GM19397 (cell line): ENCODE results near the gene GTF3C5.
"Not testable (repeated sequence)": the region's sequence is repeated elsewhere in the genome, so short reads cannot be mapped to it uniquely, and the experiment has no call there.

ENCODE experiments used
- ATAC-seq: cut with Tn5 transposase; IDR thresholded peaks from one replicate; pipeline ENCODE4 v1.9.1; 2021; ENCODE audit warnings: mild to moderate bottlenecking, moderate library complexity; ENCODE audit not compliant: unreplicated experiment

GTF3C5 gene

DNA sequence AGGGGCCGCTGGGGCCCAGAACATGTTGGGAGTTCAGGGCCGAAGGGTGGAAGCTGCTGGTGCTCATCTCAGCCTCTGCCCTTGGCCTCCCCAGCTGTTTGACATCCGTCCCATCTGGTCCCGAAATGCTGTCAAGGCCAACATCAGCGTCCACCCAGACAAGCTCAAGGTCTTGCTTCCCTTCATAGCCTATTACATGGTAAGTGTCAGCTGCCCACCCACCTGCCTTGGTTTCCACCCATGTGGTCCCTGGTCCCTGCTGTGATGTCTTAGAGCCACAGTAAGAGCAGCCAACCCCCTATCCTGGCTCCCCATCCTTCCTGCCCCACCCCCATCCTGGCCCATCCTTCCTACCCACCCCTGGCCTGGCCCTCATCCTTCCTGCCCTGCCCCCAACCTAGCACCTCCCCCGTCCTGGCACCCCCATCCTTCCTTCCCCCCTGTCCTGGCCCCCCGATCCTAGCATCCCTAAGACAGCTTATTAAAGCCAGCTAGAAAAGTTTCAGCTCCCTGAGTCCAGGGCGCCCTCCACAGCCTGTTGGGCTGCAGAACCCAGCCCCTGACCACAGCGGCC lies 21.3 kb downstream of the GTF3C5 start:
- ATAC-seq: no peak

DNA sequence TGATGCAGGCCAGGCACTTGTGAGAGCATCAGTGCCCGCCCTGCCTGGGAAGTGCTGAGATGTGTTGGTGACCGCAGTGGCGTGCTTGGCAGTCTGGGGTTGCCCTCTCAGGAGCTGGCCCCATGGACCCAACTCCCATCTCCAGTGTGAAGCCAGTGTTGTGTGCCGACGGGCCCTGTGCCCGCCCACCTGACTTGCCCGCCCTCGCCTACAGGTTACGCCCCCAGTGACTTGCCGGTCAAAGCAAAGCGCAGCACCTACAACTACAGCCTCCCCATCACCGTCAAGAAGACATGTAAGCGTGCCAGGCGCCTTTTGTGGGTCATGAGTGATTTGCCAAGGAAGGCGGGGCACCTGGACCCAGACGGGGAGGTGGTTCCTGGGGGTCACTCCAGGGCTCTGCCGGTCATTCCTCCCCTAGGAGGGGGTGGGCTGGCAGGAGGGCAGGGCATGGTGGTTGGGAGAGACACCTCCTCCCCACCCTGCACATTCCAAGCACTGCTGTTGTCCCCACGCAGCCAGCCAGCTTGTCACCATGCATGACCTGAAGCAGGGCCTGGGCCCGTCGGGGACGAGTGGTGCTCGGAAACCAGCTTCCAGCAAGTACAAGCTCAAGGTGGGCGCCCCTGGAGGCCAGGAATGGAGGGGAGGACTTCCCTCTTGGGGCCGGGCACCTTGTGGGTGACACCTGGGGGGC lies 23.5 kb downstream of the GTF3C5 start:
- no peak for ATAC-seq

DNA sequence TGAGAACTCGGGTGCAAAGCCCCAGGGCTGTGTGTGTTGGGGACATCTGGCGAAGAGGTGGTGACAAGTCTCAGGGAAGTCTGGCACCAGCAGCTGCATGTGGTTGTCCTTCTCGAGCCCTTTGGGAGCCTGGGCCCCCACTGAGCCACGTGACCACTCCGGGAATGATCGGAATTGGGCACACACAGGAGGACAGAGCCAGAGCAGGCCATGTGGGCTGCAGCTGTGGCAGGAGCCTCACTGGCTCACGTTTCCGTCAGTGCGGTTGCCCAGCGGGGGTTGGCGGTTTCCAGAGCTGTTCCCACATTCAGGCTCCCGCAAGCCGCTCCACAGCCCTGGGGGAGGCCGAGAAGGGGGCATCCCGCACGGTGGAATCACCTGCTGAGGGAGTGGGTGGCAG lies 24.2 kb downstream of the GTF3C5 start:
- no peak for ATAC-seq

DNA sequence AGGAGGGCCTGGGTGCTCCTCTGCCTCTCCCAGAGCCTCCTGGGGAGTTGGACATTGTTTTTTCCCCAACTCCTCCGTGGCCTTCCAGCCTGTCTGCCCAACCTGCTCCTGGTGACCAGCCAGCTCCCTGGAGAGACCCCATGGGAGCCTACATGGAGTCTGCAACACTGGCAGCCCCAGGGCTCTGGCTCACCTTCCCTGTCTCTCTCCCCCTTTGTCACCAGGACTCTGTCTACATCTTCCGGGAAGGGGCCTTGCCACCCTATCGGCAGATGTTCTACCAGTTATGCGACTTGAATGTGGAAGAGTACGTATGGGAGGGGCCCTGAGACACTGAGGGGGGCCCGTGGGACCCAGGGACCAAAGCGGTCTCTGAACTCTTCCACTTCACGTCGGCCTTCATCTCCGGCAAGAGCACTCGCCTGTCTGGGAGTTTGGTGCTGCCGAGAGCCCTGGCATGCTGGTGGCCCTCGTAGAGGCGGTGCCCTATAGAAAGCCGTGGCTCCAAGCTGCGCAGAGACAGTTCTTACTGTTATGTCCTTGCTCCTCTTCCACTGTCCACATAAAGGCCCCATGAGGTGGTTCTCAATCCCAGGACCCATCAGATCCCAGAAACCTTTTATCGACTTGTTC lies 25.1 kb downstream of the GTF3C5 start:
- ATAC-seq: no peak

DNA sequence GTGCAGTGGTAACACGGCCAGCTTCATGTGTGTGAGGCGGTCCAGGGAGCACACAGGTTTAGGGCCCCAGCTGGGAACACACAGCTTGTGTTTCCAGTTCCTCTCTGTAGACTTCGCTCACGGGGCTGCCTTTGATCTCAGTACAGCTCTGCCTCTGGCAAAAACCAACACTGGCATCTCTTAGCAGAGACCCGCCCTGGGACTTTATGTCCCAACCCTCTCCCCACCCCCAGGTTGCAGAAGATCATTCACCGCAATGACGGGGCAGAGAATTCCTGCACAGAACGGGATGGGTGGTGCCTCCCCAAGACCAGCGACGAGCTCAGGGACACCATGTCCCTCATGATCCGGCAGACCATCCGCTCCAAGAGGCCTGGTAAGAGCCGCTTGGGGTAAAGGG lies 25.7 kb downstream of the GTF3C5 start:
- ATAC-seq: no peak

DNA sequence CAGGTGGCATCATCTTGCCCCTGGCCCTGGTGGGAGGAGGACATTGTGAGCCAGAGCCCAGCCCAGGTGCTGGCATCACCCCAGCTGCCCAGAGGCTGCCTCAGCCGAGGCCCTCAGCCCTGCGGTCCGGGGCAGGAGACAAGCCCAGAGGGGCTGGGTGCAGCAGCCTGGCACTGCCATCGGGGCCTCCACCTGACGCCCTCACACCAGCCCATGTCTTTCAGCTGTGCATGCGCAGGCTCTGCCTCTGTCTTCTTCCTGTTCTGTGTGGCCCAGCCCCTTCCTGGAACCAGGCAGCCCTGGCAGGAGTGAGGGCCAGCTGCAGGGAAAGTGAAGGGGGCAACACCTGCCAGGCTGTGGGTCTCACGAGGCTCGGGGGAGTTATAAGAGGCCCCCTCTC lies 26.2 kb downstream of the GTF3C5 start:
- no peak for ATAC-seq

DNA sequence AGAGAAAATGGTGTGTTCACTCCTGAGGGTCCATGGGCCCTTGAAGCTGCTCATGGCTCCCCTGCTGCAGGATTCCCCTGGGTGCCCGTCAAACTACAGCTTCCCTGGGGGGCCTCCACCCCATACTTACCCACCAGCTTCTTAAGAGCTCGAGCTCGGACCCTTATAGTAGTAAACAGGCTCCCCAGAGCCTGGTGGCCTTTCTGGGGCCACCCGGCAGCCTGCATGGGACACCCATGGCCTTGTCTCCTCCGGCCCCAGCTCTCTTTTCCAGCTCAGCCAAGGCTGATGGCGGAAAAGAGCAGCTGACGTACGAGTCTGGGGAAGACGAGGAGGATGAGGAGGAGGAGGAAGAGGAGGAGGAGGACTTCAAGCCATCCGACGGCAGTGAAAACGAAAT lies 26.8 kb downstream of the GTF3C5 start:
- ATAC-seq: no peak

DNA sequence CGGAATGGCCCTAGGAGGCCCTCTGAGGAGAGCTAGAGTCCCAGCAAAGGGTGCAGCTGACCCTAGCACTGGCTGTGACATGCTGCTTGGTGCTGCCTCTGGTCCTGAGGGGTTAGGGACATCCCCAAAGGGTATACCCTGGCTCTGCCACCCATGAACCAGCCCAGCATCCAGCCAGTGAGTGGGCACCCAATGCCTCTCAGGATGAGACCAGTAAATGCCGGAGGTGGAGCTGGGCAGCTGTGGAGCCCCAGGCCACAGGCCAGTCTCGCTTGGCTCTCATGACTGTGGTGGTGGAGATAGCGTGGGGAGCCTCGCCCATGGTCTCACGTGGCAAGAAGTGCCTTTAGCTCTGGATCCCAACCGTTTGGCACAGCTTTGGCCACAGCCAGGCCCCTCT lies 27.3 kb downstream of the GTF3C5 start:
- no peak for ATAC-seq

DNA sequence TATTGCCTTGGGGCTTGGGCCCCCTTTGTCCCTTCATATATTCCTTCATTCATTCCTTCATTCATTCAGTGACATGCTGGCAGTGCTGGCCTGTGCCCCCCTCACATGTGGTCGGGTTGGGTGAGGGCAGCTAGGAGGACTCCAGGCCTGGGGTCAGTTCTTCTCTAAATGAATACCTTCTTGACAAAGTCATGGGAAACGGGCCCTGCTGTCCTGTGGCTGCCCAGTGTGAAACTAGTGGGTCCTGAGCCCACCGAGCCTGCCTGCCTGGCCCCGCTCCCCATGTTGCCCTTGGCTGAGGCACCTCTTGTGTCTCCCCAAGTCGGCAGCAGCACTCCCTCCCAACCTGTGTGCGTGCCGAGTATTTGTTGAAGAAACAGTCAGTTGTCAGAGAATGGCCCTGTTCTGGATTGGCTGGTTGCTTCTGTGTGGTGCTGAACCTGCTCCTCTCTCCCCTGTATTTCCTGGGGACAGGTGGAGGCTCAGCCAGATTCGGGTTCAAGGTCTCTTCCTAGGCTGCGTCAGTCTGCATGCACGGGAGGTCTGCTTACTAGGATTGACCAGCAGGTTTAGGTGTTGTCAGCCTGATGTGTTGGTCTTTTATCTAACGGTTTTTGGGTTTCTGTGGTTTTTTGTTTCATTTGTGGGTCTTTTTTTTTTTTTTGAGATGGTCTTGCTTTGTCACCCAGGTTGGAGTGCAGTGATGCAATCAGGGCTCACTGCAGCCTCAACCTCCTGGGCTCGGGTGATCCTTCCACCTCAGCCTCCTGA lies 27.9 kb downstream of the GTF3C5 start:
- no peak for ATAC-seq

DNA sequence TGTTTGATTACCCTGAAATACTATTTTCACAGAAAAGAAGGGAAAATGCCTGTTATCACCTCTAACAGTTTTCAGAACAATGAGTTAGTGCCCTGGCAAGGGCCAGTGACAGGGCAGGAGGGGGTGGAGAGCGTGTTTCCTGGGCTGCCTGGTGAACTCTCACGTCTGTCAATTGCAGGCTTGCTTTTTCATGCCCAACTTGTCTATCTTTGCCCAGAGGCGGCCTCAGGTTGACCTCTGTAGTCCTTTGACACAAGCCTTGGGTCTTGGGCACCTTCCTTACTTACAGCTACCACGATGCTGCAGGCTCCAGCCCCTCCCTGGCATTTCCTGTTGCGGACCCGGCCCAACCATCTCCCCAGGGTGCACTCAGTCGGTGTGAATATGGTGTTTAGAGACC lies 28.8 kb downstream of the GTF3C5 start:
- no peak for ATAC-seq

DNA sequence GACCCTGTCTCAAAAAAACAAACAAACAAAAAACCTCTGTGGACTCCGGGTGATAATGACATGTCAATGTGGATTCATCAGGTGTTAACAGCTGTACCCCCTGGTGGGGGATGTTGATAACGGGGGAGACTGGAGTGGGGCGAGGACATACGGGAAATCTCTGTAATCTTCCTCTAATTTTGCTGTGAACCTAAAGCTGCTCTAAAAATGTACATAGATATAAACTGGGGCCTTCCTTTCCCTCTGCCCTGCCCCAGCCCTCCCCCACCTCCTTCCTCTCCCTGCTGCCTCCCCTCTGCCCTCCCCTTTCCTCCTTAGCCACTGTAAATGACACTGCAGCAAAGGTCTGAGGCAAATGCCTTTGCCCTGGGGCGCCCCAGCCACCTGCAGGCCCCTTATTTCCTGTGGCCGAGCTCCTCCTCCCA lies 29.6 kb downstream of the GTF3C5 start:
- ATAC-seq: no peak

DNA sequence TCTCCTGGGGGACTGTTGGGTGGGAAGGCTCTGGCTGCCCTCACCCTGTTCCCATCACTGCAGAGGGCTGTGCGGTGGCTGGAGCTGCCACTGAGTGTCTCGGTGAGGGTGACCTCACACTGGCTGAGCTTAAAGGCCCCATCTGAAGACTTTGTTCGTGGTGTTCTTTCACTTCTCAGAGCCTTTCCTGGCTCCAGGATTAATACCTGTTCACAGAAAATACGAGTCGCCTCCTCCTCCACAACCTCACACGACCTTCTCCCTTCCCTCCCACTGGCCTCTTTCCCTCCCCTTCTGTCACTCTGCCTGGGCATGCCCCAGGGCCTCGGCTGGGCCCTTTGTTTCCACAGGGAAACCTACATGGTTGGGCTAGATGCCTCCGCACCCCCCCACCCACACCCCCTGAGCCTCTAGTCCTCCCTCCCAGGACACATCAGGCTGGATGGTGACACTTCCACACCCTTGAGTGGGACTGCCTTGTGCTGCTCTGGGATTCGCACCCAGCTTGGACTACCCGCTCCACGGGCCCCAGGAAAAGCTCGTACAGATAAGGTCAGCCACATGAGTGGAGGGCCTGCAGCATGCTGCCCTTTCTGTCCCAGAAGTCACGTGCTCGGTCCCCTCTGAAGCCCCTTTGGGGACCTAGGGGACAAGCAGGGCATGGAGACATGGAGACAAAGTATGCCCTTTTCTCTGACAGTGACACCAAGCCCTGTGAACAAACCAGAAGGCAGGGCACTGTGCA lies 30.4 kb downstream of the GTF3C5 start:
- ATAC-seq: not testable (repeated sequence)

DNA sequence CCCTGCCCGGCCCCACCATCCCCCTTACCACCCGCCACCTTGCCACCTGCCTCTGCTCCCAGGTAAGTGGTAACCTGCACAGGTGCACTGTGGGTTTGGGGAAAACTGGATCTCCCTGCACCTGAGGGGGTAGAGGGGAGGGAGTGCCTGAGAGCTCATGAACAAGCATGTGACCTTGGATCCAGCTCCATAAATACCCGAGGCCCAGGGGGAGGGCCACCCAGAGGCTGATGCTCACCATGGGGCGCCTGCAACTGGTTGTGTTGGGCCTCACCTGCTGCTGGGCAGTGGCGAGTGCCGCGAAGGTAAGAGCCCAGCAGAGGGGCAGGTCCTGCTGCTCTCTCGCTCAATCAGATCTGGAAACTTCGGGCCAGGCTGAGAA lies 31.0 kb downstream of the GTF3C5 start, which contains the start of gene CEL:
TSS of gene CEL (plus strand) at position 218 of the 382 bp plus-strand sequence. CDS start at position 240, 22 bp downstream.
- not testable (repeated sequence) for ATAC-seq

DNA sequence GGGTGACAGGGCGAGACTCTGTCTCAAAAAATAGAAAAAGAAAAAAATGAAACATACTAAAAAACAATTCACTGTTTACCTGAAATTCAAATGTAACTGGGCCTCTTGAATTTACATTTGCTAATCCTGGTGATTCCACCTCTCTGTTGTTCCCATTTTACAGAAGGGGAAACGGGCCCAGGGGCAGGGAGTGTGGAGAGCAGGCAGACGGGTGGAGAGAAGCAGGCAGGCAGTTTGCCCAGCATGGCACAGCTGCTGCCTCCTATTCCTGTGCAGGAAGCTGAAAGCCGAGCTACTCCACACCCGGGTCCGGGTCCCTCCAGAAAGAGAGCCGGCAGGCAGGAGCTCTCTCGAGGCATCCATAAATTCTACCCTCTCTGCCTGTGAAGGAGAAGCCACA lies 31.8 kb downstream of the GTF3C5 start:
- not testable (repeated sequence) for ATAC-seq

DNA sequence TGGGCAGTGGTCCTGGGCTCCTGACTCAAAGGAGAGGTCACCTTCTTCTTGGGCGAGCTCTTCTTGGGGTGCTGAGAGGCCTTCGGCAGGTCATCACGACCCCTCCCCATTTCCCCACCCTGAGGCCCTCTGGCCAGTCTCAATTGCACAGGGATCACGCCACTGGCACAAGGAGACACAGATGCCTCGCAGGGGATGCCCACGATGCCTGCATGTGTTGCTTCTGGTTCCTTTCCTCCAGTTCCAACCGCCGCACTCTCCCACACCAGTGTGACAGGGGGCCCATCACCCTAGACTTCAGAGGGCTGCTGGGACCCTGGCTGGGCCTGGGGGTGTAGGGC lies 32.3 kb downstream of the GTF3C5 start:
- no peak for ATAC-seq

DNA sequence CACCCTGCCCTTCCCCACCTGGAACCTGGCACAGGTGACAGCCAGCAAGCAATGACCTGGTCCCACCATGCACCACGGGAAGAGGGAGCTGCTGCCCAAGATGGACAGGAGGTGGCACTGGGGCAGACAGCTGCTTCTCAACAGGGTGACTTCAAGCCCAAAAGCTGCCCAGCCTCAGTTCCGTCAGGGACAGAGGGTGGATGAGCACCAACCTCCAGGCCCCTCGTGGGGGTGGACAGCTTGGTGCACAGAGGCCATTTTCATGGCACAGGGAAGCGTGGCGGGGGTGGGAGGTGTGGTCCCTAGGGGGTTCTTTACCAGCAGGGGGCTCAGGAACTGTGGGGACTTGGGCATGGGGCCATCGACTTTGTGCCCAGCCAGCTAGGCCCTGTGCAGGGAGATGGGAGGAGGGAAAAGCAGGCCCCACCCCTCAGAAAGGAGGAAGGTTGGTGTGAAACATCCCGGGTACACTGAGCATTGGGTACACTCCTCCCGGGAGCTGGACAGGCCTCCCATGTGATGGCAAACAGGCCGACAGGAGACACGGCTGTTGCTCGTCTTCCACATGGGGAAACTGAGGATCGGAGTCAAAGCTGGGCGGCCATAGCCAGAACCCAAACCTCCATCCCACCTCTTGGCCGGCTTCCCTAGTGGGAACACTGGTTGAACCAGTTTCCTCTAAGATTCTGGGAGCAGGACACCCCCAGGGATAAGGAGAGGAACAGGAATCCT lies 32.9 kb downstream of the GTF3C5 start:
- no peak for ATAC-seq

DNA sequence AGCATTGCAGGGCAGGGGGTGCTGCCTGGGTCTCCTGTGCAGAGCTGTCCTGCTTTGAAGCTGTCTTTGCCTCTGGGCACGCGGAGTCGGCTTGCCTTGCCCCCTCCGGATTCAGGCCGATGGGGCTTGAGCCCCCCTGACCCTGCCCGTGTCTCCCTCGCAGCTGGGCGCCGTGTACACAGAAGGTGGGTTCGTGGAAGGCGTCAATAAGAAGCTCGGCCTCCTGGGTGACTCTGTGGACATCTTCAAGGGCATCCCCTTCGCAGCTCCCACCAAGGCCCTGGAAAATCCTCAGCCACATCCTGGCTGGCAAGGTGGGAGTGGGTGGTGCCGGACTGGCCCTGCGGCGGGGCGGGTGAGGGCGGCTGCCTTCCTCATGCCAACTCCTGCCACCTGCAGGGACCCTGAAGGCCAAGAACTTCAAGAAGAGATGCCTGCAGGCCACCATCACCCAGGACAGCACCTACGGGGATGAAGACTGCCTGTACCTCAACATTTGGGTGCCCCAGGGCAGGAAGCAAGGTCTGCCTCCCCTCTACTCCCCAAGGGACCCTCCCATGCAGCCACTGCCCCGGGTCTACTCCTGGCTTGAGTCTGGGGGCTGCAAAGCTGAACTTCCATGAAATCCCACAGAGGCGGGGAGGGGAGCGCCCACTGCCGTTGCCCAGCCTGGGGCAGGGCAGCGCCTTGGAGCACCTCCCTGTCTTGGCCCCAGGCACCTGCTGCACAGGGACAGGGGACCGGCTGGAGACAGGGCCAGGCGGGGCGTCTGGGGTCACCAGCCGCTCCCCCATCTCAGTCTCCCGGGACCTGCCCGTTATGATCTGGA lies 33.7 kb downstream of the GTF3C5 start:
- no peak for ATAC-seq

DNA sequence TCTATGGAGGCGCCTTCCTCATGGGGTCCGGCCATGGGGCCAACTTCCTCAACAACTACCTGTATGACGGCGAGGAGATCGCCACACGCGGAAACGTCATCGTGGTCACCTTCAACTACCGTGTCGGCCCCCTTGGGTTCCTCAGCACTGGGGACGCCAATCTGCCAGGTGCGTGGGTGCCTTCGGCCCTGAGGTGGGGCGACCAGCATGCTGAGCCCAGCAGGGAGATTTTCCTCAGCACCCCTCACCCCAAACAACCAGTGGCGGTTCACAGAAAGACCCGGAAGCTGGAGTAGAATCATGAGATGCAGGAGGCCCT lies 34.2 kb downstream of the GTF3C5 start:
- no peak for ATAC-seq

DNA sequence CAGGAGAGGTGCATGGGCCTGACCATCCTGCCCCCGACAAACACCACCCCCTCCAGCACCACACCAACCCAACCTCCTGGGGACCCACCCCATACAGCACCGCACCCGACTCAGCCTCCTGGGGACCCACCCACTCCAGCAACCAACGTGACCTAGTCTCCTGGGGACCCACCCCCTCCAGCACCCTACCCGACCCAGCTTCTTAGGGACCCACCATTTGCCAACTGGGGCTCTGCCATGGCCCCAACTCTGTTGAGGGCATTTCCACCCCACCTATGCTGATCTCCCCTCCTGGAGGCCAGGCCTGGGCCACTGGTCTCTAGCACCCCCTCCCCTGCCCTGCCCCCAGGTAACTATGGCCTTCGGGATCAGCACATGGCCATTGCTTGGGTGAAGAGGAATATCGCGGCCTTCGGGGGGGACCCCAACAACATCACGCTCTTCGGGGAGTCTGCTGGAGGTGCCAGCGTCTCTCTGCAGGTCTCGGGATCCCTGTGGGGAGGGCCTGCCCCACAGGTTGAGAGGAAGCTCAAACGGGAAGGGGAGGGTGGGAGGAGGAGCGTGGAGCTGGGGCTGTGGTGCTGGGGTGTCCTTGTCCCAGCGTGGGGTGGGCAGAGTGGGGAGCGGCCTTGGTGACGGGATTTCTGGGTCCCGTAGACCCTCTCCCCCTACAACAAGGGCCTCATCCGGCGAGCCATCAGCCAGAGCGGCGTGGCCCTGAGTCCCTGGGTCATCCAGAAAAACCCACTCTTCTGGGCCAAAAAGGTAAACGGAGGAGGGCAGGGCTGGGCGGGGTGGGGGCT lies 35.6 kb downstream of the GTF3C5 start:
- no peak for ATAC-seq
